Kidney (tissue), 14 donors: ENCODE measurements around the gene LMX1B. TPM values are rescaled to one million over a fixed set of nuclear protein-coding genes. Genes with fewer than 3 reads are reported as not detected.
A peak's percentile ranks its signal among the peaks of the same experiment; 100 is the strongest.

ENCODE experiments used
- DNase-seq, 5 donors: peaks; one replicate each; pipeline ENCODE4 v3.0.0-alpha.2; 2013 to 2020
- FAIRE-seq: peaks from 2 replicates; lab custom pipeline; 2012; peaks lifted over from hg19 to GRCh38; lab: Jason Lieb, UNC
- H3K27ac ChIP-seq, 2 donors: one replicate each; pipeline ENCODE4 v1.7.0; 2013; ENCODE audit warnings: low read depth in 2 of 2, low read length in 2 of 2, inconsistent platforms in 1 of 2
- H3K27me3 ChIP-seq: one replicate; pipeline ENCODE4 v1.7.1; 2013; ENCODE audit warnings: low read length, inconsistent platforms; ENCODE audit not compliant: control insufficient read depth, insufficient read depth
- H3K36me3 ChIP-seq, 3 donors: one replicate each; pipeline versions ENCODE4 v1.7.0 to v1.7.1; 2013; ENCODE audit warnings: low read length in 3 of 3, control low read depth in 1 of 3, inconsistent platforms in 1 of 3; ENCODE audit not compliant: insufficient read depth in 3 of 3, control insufficient read depth in 2 of 3
- H3K4me1 ChIP-seq, 3 donors: one replicate each; pipeline versions ENCODE4 v1.7.0 to v1.7.1; 2013; ENCODE audit warnings: low read length in 3 of 3, inconsistent platforms in 1 of 3, low read depth in 1 of 3; ENCODE audit not compliant: control insufficient read depth in 2 of 3, insufficient read depth in 2 of 3
- H3K4me3 ChIP-seq, 3 donors: one replicate each; pipeline versions ENCODE4 v1.7.0 to v1.8.1; 2013; ENCODE audit warnings: low read length in 3 of 3, control low read depth in 1 of 3, inconsistent platforms in 1 of 3
- H3K9ac ChIP-seq, 3 donors: one replicate each; pipeline versions ENCODE4 v1.7.0 to v1.7.1; 2013; ENCODE audit warnings: low read length in 3 of 3, control low read depth in 1 of 3, inconsistent platforms in 1 of 3
- H3K9me3 ChIP-seq, 3 donors: one replicate each; pipeline versions ENCODE4 v1.7.0 to v1.7.1; 2013; ENCODE audit warnings: low read length in 3 of 3, control low read depth in 1 of 3, inconsistent platforms in 1 of 3; ENCODE audit not compliant: control insufficient read depth in 2 of 3, insufficient read depth in 1 of 3
- CTCF ChIP-seq: IDR thresholded peaks from 3 replicates; pipeline ENCODE4 v1.5.1; 2012; ENCODE audit warnings: mild to moderate bottlenecking, moderate library complexity, borderline replicate concordance; ENCODE audit not compliant: insufficient read depth; ENCODE audit errors: extremely low read depth
- intact Hi-C: fragments of 100-400 bp; cut with DNase I; formaldehyde crosslinking; loops from one replicate; pipeline ENCODE4 v1.11.1; 2022
- polyA plus RNA-seq: library from polyadenylated mRNA; stranded (reverse); fragments of 350-450 nt; fragmentation: Illumina TruSeq; extraction: RNeasy Lipid Tissue Mini Kit (QIAGEN cat#74804); gene quantifications from one replicate; pipeline ENCODE4 v1.2.3, GENCODE V29; 2014; ENCODE audit warnings: low read depth, low replicate concordance; ENCODE audit not compliant: insufficient read depth
- total RNA-seq: library from RNA; stranded (reverse); fragmentation: NEBNext Ultra II Directional; extraction: Animal tissue kit (Norgen Biotek cat#: 25700); gene quantifications from one replicate; pipeline ENCODE4 v1.2.1, GENCODE V29; 2021
- donor health status: control.
- donor health status: control.
- donor health status: control.
- donor health status: control.
- donor health status: control.
- donor health status: DM: yes; HTN: yes; CAD: no.
- donor health status: Normal renal cell carcinoma (clear cell type).

Gene LMX1B
- total and polyA plus RNA-seq, 2 donors from 2014 or later, result 0.57 to 2.6 TPM

- TF ChIP-seq CTCF, result no peak
- no peaks in the 10 kb centered on the region for H3K27me3 ChIP-seq
Observed at GRCh38 chr9:126745574-126746411, 132.1 kb downstream of the LMX1B start.

More at GRCh38 chr9:126745574-126746411, 132.1 kb downstream of the LMX1B start:
- H3K9ac ChIP-seq, result no peak overlapping the region
- FAIRE-seq (no peak), DNase-seq (peak in 2 of 5 donors; percentile 15 to 63)
- H3K27ac ChIP-seq, result no peak overlapping the region
- intact Hi-C loops, result no loop called here
- no peaks in the 10 kb centered on the region for H3K9me3 ChIP-seq
- H3K36me3 ChIP-seq, result no peaks in the 10 kb centered on the region
- no peak overlapping the region for H3K4me3 ChIP-seq
- peaks cover 0 to 2% (median 0%) of the 10 kb centered on the region in 3 donors for H3K4me1 ChIP-seq

Other genes with a start within 250 kb of the LMX1B start
- 18.8 TPM for gene ZBTB43, start 191.1 kb downstream of the LMX1B start, total RNA-seq
- gene ZBTB43, start 191.1 kb downstream of the LMX1B start, polyA plus RNA-seq, result 6.6 TPM
- gene ZBTB34, start 246.7 kb downstream of the LMX1B start, total RNA-seq, result 12.5 TPM
- gene ZBTB34, start 246.7 kb downstream of the LMX1B start, polyA plus RNA-seq, result 2.5 TPM